ENCODE data around the gene BATF3.
"Not testable (repeated sequence)": the region's sequence is repeated elsewhere in the genome, so short reads cannot be mapped to it uniquely, and the experiment has no call there.

Gene BATF3

DNA sequence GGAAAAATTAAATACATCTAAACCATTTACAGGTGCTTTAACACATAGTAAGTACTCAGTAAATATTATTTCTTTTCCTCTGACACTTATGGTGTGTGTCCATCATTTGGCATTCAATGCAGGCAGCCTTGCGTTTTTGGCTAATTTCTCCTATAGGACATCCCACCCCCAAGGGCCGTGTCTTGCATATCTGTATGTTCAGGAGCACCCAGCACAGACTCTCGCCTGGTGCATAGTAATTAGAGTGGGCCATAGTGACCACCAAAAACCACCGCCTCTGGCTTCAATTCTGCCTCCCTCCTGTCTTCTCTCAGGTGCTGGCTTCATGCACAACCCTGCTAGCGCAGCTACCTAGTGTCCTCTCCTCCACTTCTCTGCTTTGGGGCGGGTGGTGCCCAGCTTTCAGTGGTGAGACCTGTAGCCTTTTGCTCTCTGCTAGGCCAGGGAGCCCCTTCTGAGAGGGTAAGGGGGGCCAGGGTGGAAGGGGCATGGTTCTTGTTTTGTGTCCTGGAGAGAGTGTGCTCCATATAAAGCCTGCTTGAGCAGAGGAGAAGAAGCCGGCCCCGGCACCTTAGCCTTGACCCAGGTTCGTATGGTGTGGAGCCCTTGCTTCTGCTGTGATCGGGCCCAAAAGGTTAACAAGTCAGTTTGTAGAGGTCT lies 33.4 kb downstream of the BATF3 start:
- H3K4me1 ChIP-seq (ENCODE audit: control insufficient read depth, insufficient read depth, low read length), result peaks cover 5% of the 10 kb centered on the region
- H3K27me3 ChIP-seq (ENCODE audit: control insufficient read depth, insufficient read depth, low read length), result peaks cover 14% of the 10 kb centered on the region
- no peaks in the 10 kb centered on the region for H3K9me3 ChIP-seq (ENCODE audit: control insufficient read depth, insufficient read depth, low read length)
- no peak overlapping the region for H3K9ac ChIP-seq (ENCODE audit: low read depth, low read length)
- no peaks in the 10 kb centered on the region for H3K36me3 ChIP-seq (ENCODE audit: control insufficient read depth, insufficient read depth, low read length)
- H3K4me3 ChIP-seq (ENCODE audit: low read depth, low read length), result no peak overlapping the region

DNA sequence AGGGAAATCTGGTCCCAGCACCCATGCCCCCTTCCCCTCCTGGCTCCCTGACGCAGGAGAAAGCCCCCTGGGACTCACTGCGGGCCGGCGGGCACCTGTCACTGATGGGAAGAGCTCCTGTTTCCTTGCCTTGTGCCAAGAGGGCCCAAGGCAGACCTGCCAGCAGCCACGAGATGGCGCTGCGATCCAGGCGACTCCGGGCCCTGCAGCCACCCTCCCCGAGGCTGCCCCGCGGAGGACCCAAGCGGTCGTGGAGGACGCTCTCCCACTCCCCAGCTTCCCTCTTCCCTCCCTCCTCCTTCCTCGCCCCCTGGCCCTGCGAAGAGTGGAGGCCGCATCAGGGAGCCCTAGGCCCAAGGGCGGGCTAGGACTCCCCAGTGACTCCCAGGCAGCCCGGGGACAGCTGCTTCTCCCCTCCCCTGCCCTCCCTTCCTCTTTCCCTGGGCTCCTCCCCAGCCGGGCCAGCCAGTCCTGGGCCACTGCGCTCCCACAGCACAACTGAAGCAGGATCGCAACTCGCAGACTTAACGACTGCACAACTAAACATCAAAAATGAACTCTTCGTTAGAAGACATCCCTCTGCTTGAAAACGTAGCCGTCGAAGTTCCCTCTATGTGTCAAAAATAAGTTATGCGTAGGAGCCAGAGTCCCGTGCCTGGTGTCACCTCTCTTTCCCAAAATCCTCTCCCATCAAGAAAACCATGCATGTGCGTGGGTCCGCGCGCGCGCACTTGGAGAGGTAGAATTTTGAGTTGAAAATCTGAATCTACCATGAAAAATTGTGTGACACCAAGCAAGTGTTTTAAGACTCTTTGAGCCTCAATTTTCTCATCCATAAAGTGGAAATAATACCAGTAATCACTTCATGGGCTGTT lies 34.2 kb downstream of the BATF3 start:
- Histone ChIP-seq H3K27me3 (ENCODE audit: control insufficient read depth, insufficient read depth, low read length) (peaks cover 14% of the 10 kb centered on the region), H3K4me3 (ENCODE audit: low read depth, low read length) (peak overlapping the region; percentile 71), H3K9me3 (ENCODE audit: control insufficient read depth, insufficient read depth, low read length) (no peaks in the 10 kb centered on the region), H3K36me3 (ENCODE audit: control insufficient read depth, insufficient read depth, low read length) (no peaks in the 10 kb centered on the region), H3K9ac (ENCODE audit: low read depth, low read length) (peak overlapping the region; percentile 78), H3K4me1 (ENCODE audit: control insufficient read depth, insufficient read depth, low read length) (peaks cover 2% of the 10 kb centered on the region)

- no peak overlapping the region for H3K9ac ChIP-seq (ENCODE audit: low read depth, low read length)
- H3K36me3 ChIP-seq (ENCODE audit: control insufficient read depth, insufficient read depth, low read length), result no peaks in the 10 kb centered on the region
- H3K4me1 ChIP-seq (ENCODE audit: control insufficient read depth, insufficient read depth, low read length), result peaks cover 2% of the 10 kb centered on the region
- H3K27me3 ChIP-seq (ENCODE audit: control insufficient read depth, insufficient read depth, low read length), result peaks cover 14% of the 10 kb centered on the region
- no peaks in the 10 kb centered on the region for H3K9me3 ChIP-seq (ENCODE audit: control insufficient read depth, insufficient read depth, low read length)
- H3K4me3 ChIP-seq (ENCODE audit: low read depth, low read length), result no peak overlapping the region
These were observed 35.0 kb downstream of the BATF3 start for GRCh38 chr1:212664409-212665199.

- H3K9ac ChIP-seq (ENCODE audit: low read depth, low read length); H3K27me3 ChIP-seq (ENCODE audit: control insufficient read depth, insufficient read depth, low read length); H3K9me3 ChIP-seq (ENCODE audit: control insufficient read depth, insufficient read depth, low read length); H3K36me3 ChIP-seq (ENCODE audit: control insufficient read depth, insufficient read depth, low read length); H3K4me3 ChIP-seq (ENCODE audit: low read depth, low read length); H3K4me1 ChIP-seq (ENCODE audit: control insufficient read depth, insufficient read depth, low read length): not testable (repeated sequence)
These were observed 41.4 kb downstream of the BATF3 start for GRCh38 chr1:212658250-212658649.

GRCh38 chr1:212656730-212657129 lies 42.9 kb downstream of the BATF3 start:
- Histone ChIP-seq H3K4me3 (ENCODE audit: low read depth, low read length) (no peak overlapping the region), H3K4me1 (ENCODE audit: control insufficient read depth, insufficient read depth, low read length) (no peaks in the 10 kb centered on the region), H3K9ac (ENCODE audit: low read depth, low read length) (no peak overlapping the region), H3K27me3 (ENCODE audit: control insufficient read depth, insufficient read depth, low read length) (peaks cover 3% of the 10 kb centered on the region), H3K36me3 (ENCODE audit: control insufficient read depth, insufficient read depth, low read length) (no peaks in the 10 kb centered on the region), H3K9me3 (ENCODE audit: control insufficient read depth, insufficient read depth, low read length) (no peaks in the 10 kb centered on the region)

DNA sequence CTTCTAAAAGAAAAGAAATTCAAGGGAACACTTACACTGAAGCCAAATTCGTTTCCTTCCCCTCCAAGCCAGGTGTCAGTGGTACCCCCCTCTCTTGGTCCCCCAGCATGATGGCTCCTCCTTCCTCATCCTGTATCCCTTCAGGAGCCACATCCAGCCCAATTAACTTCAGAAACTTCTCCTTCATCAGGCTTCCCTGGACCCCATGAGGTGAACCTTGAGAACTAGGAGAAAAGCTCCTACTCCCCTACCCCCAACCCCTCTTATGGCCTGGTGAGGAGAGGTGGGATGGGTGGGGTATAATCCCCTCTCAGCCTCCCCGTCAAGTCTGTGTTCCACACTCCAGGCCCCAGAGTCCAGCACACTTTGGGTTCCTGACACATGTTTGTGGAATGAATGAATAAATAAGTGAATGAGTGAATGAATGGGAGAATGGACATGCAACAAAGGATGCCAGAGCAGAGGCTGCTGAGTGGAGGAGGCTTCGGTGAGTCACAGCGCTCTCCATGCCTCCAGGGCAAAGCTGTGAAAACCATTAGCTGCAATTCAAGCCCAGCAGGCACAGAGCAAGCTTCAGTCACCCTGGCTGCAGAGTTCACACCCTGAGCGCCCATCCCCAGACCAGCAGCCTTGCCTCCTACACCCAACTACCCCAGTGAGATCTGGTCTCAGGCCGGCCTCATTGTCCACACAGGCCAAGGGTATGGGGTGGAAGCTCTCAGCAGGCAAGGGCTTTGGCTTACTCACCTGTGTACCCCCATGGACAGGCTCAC lies 43.8 kb downstream of the BATF3 start:
- no peaks in the 10 kb centered on the region for H3K9me3 ChIP-seq (ENCODE audit: control insufficient read depth, insufficient read depth, low read length)
- no peaks in the 10 kb centered on the region for H3K4me1 ChIP-seq (ENCODE audit: control insufficient read depth, insufficient read depth, low read length)
- peaks cover 3% of the 10 kb centered on the region for H3K27me3 ChIP-seq (ENCODE audit: control insufficient read depth, insufficient read depth, low read length)
- H3K4me3 ChIP-seq (ENCODE audit: low read depth, low read length), result no peak overlapping the region
- H3K9ac ChIP-seq (ENCODE audit: low read depth, low read length), result no peak overlapping the region
- no peaks in the 10 kb centered on the region for H3K36me3 ChIP-seq (ENCODE audit: control insufficient read depth, insufficient read depth, low read length)

GRCh38 chr1:212652609-212653008 lies 47.0 kb downstream of the BATF3 start:
- H3K9ac ChIP-seq (ENCODE audit: low read depth, low read length), result no peak overlapping the region
- H3K4me3 ChIP-seq (ENCODE audit: low read depth, low read length), result no peak overlapping the region
- no peaks in the 10 kb centered on the region for H3K36me3 ChIP-seq (ENCODE audit: control insufficient read depth, insufficient read depth, low read length)
- H3K4me1 ChIP-seq (ENCODE audit: control insufficient read depth, insufficient read depth, low read length), result no peaks in the 10 kb centered on the region
- no peaks in the 10 kb centered on the region for H3K9me3 ChIP-seq (ENCODE audit: control insufficient read depth, insufficient read depth, low read length)
- H3K27me3 ChIP-seq (ENCODE audit: control insufficient read depth, insufficient read depth, low read length), result peaks cover 3% of the 10 kb centered on the region

DNA sequence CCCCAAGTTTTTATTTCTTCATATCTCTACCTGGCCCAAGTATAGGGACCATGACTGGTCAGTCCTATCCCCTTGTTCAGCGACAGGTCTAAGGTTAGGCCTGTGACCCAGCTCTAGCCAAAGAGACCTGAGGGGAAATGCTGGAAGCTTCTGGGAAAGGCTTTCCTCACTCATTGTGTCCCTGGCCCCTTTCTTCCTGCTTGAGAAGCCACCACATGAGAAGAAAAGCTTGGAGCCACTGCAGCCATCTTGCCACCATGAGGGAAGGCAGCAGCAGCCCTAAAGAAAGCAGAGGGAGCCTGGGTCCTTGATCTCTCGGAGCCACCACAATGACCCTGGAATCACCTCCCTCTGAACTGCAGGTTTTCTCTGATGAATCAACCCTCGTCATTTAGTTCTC lies 47.7 kb downstream of the BATF3 start:
- Histone ChIP-seq H3K4me3 (ENCODE audit: low read depth, low read length) (no peak overlapping the region), H3K27me3 (ENCODE audit: control insufficient read depth, insufficient read depth, low read length) (peaks cover 3% of the 10 kb centered on the region), H3K4me1 (ENCODE audit: control insufficient read depth, insufficient read depth, low read length) (no peaks in the 10 kb centered on the region), H3K9me3 (ENCODE audit: control insufficient read depth, insufficient read depth, low read length) (no peaks in the 10 kb centered on the region), H3K36me3 (ENCODE audit: control insufficient read depth, insufficient read depth, low read length) (no peaks in the 10 kb centered on the region), H3K9ac (ENCODE audit: low read depth, low read length) (no peak overlapping the region)

- Histone ChIP-seq H3K4me3 (ENCODE audit: low read depth, low read length) (no peak overlapping the region), H3K4me1 (ENCODE audit: control insufficient read depth, insufficient read depth, low read length) (no peaks in the 10 kb centered on the region), H3K36me3 (ENCODE audit: control insufficient read depth, insufficient read depth, low read length) (no peaks in the 10 kb centered on the region), H3K9me3 (ENCODE audit: control insufficient read depth, insufficient read depth, low read length) (no peaks in the 10 kb centered on the region), H3K27me3 (ENCODE audit: control insufficient read depth, insufficient read depth, low read length) (peaks cover 3% of the 10 kb centered on the region), H3K9ac (ENCODE audit: low read depth, low read length) (no peak overlapping the region)
These were observed 48.1 kb downstream of the BATF3 start for GRCh38 chr1:212651521-212651920.

GRCh38 chr1:212650228-212650627 lies 49.4 kb downstream of the BATF3 start:
- Histone ChIP-seq H3K9ac (ENCODE audit: low read depth, low read length) (no peak overlapping the region), H3K9me3 (ENCODE audit: control insufficient read depth, insufficient read depth, low read length) (no peaks in the 10 kb centered on the region), H3K4me3 (ENCODE audit: low read depth, low read length) (no peak overlapping the region), H3K4me1 (ENCODE audit: control insufficient read depth, insufficient read depth, low read length) (no peaks in the 10 kb centered on the region), H3K36me3 (ENCODE audit: control insufficient read depth, insufficient read depth, low read length) (no peaks in the 10 kb centered on the region), H3K27me3 (ENCODE audit: control insufficient read depth, insufficient read depth, low read length) (peaks cover 3% of the 10 kb centered on the region)

- H3K4me3 ChIP-seq (ENCODE audit: low read depth, low read length), result no peak overlapping the region
- H3K9me3 ChIP-seq (ENCODE audit: control insufficient read depth, insufficient read depth, low read length), result no peaks in the 10 kb centered on the region
- no peaks in the 10 kb centered on the region for H3K27me3 ChIP-seq (ENCODE audit: control insufficient read depth, insufficient read depth, low read length)
- no peaks in the 10 kb centered on the region for H3K36me3 ChIP-seq (ENCODE audit: control insufficient read depth, insufficient read depth, low read length)
- H3K9ac ChIP-seq (ENCODE audit: low read depth, low read length), result no peak overlapping the region
- H3K4me1 ChIP-seq (ENCODE audit: control insufficient read depth, insufficient read depth, low read length), result no peaks in the 10 kb centered on the region
These were observed 50.6 kb downstream of the BATF3 start for GRCh38 chr1:212649020-212649419.
